ENCODE results near the gene NFIC.

DNA sequence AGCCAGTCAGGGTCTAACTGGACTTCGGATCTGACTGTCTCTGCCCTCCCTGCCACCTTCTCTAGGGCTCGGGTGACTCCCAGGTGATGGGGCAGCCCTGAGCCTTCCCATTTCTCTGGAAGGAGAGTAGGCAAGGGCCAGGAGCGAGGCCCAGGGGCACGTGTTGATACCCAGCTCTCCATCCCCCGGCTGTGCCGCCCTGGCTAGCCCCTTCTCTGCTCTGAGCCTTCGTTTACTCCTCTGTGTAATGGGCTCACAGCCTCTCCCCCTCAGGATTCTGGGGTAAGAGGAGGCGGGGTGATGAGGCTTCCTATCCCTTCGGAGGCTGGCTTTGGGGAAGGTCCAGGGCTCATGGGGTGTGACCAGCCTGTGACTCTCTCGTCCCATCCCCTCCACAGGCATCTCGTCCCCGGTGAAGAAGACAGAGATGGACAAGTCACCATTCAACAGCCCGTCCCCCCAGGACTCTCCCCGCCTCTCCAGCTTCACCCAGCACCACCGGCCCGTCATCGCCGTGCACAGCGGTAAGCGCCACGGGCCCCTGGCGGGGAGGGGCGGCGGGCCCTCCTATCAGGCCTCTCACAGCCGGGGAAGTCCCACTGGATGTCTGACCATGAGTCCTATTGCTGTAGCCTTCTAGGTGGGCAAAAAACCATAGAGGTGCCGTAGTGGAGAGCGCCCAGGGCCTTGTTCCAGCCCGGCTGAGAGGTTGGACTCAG is 82.4 kb downstream of the NFIC start:
- TF ChIP-seq CTCF (IDR thresholded peaks at IDR 0.05), result no peak
- no peak for TF ChIP-seq POLR2A (IDR thresholded peaks at IDR 0.05)

Measured in upper lobe of left lung (tissue), 4 donors.